HG03139 (cell line): ENCODE results near the gene CYFIP2.

ENCODE experiments used
- ATAC-seq: cut with Tn5 transposase; IDR thresholded peaks from one replicate; pipeline ENCODE4 v1.9.1; 2021; ENCODE audit not compliant: unreplicated experiment

The CYFIP2 gene

GRCh38 chr5:157352756-157353340 lies 86.9 kb downstream of the CYFIP2 start:
- no peak for ATAC-seq

DNA sequence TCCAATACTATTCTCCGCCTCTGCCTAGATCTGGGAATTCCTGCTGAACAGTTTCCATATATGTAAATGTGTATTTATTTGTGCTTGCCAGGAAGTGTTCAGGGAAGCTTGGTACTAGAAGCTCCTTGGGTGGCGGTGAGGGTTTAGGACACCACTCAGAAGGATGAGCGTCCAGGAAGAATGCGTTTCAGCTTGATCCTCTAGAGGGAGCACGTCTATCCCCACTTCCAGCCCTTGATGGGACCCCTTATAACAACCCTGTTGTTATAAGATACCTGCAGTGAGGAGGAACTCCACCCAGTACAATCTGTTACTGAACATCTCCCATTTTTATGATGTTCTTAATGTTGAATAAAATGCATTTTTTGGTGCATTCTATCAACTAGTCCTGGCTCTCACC lies 88.9 kb downstream of the CYFIP2 start:
- no peak for ATAC-seq

DNA sequence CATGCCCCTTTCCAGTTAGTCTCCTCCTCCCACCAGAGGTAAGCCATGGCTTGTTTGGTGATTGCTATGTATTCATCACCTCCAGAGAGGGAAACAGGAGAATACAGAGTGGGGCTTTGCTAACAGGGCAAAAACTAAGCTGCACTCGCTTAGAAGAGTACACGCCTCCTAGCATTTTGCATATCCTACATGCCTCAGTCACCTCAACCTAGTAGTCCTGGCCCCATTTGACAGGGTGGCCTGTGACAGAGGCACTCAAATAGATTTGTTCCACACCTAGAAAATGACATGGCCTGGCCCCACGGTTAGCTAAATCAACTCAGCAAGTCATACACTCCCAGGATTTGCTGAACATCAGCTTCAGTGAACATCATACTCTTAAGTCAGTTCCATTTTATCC lies 90.7 kb downstream of the CYFIP2 start:
- no peak for ATAC-seq

DNA sequence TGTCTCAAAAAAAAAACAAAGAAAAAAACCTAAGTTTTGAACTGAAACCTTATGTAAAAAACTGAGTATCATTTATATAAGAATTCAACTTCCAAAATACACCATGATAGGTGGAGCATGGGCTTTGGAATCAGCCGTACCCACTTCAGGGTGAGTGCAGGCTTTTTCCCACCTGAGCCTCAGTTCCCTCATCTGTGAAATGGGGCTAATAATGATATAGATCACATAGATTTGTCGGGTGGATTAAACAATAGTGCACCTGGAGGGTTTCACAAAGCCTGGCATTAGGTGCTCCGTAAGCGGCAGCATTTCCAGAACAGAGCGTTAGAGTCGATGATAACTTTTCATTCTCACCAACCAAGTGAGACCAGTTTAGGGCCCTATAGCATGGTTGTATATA lies 91.9 kb downstream of the CYFIP2 start:
- ATAC-seq = no peak

- no peak for ATAC-seq
Measured at GRCh38 chr5:157358871-157359270, 92.9 kb downstream of the CYFIP2 start.

DNA sequence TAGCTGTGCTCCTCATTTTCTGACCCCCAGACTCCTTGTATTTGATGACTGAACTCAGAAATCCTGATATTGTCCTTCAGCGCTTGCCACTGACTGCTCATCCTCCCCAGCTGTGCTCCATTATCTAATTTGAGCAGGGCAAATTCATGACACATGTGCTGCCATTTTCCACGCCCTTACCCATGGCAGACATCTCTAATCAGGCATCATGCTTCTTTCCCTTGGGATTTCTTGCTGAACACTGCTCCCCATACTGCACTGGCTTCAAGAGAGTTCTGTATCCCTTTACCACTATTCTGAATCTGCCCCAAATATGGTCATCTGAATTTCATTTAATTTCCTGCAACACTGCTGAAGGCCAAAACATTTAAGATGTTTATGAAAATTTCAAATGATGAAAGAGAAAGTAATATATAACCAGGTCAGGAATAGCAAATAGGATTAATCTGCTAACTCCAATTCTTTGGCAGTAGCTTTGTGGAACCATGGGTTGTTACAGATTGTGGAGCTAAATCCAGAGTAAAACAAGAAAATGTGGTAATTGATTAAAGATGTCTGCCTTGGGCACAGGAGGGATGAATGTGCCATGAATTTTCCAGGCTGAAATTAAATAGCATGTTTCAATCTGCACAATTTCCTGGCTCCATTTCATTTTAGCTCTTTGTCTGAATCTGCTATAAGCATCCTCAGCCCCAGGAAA lies 93.6 kb downstream of the CYFIP2 start:
- no peak for ATAC-seq

GRCh38 chr5:157362012-157362411 lies 96.1 kb downstream of the CYFIP2 start:
- ATAC-seq = no peak

DNA sequence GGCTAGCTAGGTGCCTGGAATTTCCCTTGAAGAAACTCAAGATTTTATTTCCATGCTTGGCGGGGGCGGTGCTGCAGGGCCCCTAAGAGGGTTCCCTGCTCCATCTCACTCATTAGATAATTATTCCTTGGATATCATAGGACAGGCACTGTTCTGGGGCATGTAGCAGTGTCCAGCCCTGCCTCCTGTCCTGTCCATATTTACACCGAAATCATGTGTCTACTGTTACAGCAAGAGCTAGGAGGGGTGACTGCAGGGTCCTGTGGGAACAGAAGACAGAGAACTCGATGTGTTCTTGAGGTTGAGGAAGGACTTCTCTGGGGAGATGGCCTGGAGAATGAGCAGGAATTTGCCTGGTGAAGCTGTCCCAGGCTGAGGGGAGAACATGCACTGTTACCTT lies 96.6 kb downstream of the CYFIP2 start:
- ATAC-seq = no peak

GRCh38 chr5:157362982-157363381 lies 97.1 kb downstream of the CYFIP2 start:
- ATAC-seq = no peak

DNA sequence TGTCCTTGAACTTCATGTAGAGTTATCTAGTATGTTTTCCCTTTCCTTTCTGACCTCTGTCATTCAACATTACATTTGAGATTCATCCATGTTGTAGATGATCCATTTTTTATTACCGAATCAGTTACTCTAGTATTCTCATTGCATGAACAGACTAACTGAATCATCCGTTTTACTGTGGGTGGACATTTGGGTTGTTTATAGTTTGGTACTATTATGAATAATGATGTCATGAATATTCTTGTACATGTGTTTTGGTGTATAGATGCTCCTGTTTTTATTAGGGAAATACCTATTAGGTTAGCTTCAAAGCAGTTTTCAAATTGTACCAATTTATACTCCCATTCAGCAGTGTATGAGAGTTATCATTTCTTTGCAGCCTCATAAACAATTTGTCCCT lies 99.8 kb downstream of the CYFIP2 start:
- ATAC-seq = no peak

DNA sequence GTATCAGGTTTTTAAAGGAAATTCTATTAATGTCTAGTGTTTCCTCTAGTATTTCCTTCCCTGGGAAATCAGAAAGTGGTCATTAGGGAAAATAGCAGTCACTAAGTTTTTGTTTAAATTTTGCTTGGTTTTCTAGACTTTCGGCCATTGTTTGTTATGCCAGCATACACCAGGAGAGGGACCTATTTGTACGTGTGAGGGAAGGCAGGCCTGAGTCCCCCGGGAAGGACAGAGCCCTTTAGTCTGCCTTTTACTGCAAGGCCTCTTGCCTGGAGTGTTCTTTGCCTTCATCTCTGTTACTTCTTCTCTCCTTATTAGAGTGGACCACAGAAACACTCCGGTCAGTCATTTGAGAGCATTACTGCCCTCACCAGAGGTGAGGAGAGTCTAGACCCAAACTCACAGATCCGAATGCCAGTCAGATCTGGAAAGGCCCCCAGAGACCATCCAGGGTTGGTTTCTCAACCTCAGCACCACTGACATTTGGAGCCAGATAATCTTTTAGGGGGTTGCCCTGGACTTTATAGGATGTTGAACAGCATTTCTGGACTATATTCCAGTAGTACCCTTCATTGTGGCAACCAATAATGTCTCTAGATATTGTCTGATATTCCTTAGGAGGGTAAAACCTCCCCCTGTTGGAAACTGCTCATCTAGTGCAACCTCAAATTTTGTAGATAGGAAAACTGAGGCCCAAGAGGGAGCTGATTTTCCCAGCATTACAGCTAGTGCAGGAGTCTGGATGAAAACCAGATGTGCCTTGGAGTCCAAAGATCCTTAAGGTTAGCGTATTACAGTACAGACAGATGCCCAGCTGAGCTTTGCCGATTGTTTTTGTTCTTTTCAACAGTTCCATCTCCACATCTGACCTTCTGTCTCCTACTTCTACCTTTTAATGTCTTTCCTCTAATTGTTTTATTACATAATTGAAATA lies 101.1 kb downstream of the CYFIP2 start:
- ATAC-seq = no peak

GRCh38 chr5:157369507-157369906 lies 103.6 kb downstream of the CYFIP2 start:
- no peak for ATAC-seq

DNA sequence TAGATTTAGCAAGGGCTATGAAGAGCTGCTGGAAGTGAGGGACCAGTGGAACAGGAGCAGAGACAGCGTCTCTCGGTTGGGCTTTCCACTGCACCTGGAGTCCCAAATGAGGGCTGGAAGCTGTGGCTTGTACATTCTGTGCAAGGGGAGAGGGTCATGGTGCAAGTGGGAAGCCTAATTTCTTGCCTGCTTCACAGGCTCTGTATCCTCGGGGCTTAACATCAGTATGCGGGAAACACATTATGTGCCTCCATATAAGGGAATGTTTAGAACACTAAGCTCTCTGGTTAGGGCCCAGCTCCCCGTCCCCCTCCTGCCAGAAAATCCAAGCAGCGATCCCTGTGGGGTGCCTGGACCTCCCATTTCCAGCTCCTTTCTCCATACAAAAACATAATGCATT lies 105.0 kb downstream of the CYFIP2 start:
- ATAC-seq = no peak

- ATAC-seq = no peak
Measured at GRCh38 chr5:157371655-157372471, 105.9 kb downstream of the CYFIP2 start.

DNA sequence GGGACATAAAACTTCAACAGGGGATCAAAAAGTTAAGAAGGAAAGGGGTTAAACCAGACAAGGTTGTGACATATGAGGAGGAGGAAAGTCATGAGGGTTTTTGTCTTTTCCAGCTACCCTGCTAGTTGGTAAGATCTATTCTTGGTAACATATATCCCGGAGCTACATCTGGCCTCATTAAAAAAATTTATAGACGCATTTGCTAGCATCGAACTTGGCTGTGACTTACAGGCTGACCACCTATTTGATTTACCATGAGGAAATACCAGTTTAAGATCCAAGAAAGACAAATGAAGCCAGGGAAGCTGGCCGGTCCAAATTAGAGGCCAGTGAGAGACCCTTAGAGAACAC lies 106.5 kb downstream of the CYFIP2 start:
- no peak for ATAC-seq

- ATAC-seq = no peak
Measured at GRCh38 chr5:157378509-157378908, 112.6 kb downstream of the CYFIP2 start.

GRCh38 chr5:157379983-157380382 lies 114.1 kb downstream of the CYFIP2 start:
- no peak for ATAC-seq

- ATAC-seq = no peak
Measured at GRCh38 chr5:157381746-157382145, 115.8 kb downstream of the CYFIP2 start.

DNA sequence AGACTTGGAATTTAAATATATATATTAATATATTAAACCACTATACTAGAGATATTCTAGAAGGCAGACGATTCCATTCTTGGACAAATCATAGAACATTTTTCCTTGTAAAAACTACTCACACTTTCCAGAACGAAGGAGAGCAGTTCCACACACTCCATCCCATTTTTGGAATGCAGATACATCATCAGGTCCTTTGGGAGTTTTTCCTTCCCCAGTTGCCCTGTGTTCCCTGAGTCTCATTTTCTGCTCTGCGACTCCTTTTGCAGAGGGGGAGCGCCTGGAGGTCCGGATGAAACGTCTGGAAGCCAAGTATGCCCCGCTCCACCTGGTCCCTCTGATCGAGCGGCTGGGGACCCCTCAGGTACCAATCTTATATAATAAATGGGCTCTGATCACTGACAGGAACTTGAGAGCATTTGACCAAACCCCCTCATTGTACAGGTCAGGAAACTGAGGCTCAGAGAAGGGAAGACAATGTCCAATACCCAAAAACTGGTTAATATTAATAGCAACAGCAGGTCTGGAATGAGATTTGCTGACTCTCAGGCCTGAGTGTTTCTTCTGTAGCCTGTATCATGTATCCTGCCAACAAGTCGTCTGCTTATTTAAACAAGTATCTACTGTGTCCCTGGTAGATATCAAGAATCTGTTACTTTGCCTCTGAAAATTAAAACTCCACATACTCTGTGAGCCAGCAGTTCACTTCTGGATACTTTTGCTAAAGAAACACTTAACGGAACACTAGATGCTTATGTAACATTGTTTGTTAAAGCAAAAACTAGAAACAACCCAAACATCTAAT lies 117.3 kb downstream of the CYFIP2 start:
- ATAC-seq = no peak

DNA sequence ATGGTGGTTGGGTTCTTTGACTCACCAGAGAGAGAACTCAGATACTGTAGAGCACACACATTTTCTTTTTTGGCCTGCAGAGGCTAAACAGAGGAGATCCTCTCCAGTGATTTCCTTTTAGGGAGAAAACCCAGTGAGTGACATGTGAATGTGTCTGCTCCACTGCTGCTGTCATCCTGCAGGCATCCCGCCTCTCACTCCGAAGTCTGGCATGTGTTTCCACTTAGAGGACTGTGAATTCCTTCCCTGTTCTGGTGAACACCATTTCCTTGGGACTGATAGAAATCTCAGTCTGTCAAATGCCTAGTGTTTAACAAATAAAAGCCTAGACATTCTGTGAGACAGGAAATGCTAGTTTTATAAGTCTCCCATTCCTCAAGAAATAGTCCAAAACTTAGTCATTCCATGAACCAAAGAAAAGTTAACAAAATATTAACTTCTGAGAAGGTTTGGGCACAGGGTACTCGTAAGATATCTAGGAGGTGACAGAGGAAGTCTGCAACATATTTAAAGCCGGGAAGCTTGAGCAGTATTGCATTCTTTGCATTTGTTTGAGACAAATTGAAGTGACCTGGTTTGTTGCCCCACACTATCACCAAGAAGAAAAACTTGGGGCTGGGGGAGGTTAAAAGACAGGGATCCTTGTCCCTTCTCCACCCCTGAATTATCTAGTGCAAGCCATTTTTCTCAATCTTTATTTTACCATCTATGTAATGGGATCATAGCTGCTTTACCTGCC lies 119.2 kb downstream of the CYFIP2 start:
- no peak for ATAC-seq
